SK-N-SH treated with all-trans-retinoic acid at 6 μM for 48 hours (cell line): ENCODE results near the gene MALRD1.

Experiments
- ATAC-seq: fragments of 200-7000 bp; cut with Tn5 transposase; 3 replicates; pipeline ENCODE4 v1.9.1; 2020; ENCODE audit warnings: mild to moderate bottlenecking, moderate library complexity
- ARNTL ChIP-seq: fragments of 450-650 bp; formaldehyde crosslinking; IDR thresholded peaks from 2 replicates; pipeline ENCODE4 v1.5.0; 2020; ENCODE audit warnings: low read depth, mild to moderate bottlenecking, moderate library complexity, borderline replicate concordance
- BACH2 ChIP-seq: fragments of 250-450 bp; sonication (Bioruptor Pico); IDR thresholded peaks from 2 replicates; pipeline ENCODE4 v1.9.0; 2021; ENCODE audit warnings: mild to moderate bottlenecking, borderline replicate concordance
- CSDC2 ChIP-seq: fragments of 250-450 bp; sonication (Bioruptor Pico); IDR thresholded peaks from 2 replicates; pipeline ENCODE4 v1.5.0; 2020; ENCODE audit warnings: mild to moderate bottlenecking, moderate library complexity
- ESRRG ChIP-seq: fragments of 250-450 bp; sonication (Bioruptor Pico); IDR thresholded peaks from 2 replicates; pipeline ENCODE4 v1.6.1; 2021; ENCODE audit warnings: mild to moderate bottlenecking
- GLIS3 ChIP-seq: fragments of 250-450 bp; sonication (Bioruptor Pico); IDR thresholded peaks from 2 replicates; pipeline ENCODE4 v1.5.0; 2020; ENCODE audit warnings: mild to moderate bottlenecking, moderate library complexity
- ISL1 ChIP-seq: fragments of 250-450 bp; sonication (Bioruptor Pico); IDR thresholded peaks from 2 replicates; pipeline ENCODE4 v2.1.2; 2022; ENCODE audit warnings: mild to moderate bottlenecking, moderate library complexity
- OSR1 ChIP-seq: fragments of 250-450 bp; sonication (Bioruptor Pico); IDR thresholded peaks from 2 replicates; pipeline ENCODE4 v1.8.0; 2022; ENCODE audit warnings: moderate library complexity, mild to moderate bottlenecking, inconsistent platforms
- PPARA ChIP-seq: fragments of 250-450 bp; sonication (Bioruptor Pico); IDR thresholded peaks from 2 replicates; pipeline ENCODE4 v1.5.0; 2020; ENCODE audit warnings: mild to moderate bottlenecking, borderline replicate concordance
- RARB ChIP-seq: fragments of 250-450 bp; sonication (Bioruptor Pico); IDR thresholded peaks from 2 replicates; pipeline ENCODE4 v1.8.0; 2021; ENCODE audit warnings: mild to moderate bottlenecking, moderate library complexity
- SNAI2 ChIP-seq: fragments of 250-450 bp; sonication (Bioruptor Pico); IDR thresholded peaks from 2 replicates; pipeline ENCODE4 v1.5.0; 2020; ENCODE audit warnings: mild to moderate bottlenecking, moderate library complexity
- TCF4 ChIP-seq: fragments of 250-450 bp; sonication (Bioruptor Pico); IDR thresholded peaks from 2 replicates; pipeline ENCODE4 v1.8.0; 2021; ENCODE audit warnings: mild to moderate bottlenecking, moderate library complexity, borderline replicate concordance
- TOX ChIP-seq: fragments of 250-450 bp; sonication (Bioruptor Pico); IDR thresholded peaks from 2 replicates; pipeline ENCODE4 v1.8.0; 2021; ENCODE audit warnings: mild to moderate bottlenecking, moderate library complexity, borderline replicate concordance
- ZC3H10 ChIP-seq: fragments of 250-450 bp; sonication (Bioruptor Pico); IDR thresholded peaks from 2 replicates; pipeline ENCODE4 v1.5.1; 2021; ENCODE audit warnings: mild to moderate bottlenecking, moderate library complexity
- ZFP3 ChIP-seq: fragments of 250-450 bp; sonication (Bioruptor Pico); IDR thresholded peaks from 2 replicates; pipeline ENCODE4 v1.5.0; 2020; ENCODE audit warnings: mild to moderate bottlenecking, moderate library complexity
- ZNF70 ChIP-seq: fragments of 450-650 bp; formaldehyde crosslinking; IDR thresholded peaks from 2 replicates; pipeline ENCODE4 v1.5.0; 2020; ENCODE audit warnings: mild to moderate bottlenecking, moderate library complexity
- ZNF8 ChIP-seq: fragments of 450-650 bp; formaldehyde crosslinking; IDR thresholded peaks from 2 replicates; pipeline ENCODE4 v1.5.0; 2020; ENCODE audit warnings: mild to moderate bottlenecking, moderate library complexity
- TF ChIP-seq, protein P1 (sequence below): fragments of 250-450 bp; sonication (Bioruptor Pico); IDR thresholded peaks from 2 replicates; pipeline ENCODE4 v1.5.1; 2021; ENCODE audit warnings: mild to moderate bottlenecking, moderate library complexity
- TF ChIP-seq, protein P2 (sequence below): fragments of 250-450 bp; sonication (Bioruptor Pico); IDR thresholded peaks from 2 replicates; pipeline ENCODE4 v1.5.1; 2020; ENCODE audit warnings: low read depth, mild to moderate bottlenecking, moderate library complexity
- TF ChIP-seq, protein P3 (sequence below): fragments of 250-450 bp; sonication (Bioruptor Pico); IDR thresholded peaks from 2 replicates; pipeline ENCODE4 v1.5.0; 2020; ENCODE audit warnings: mild to moderate bottlenecking, moderate library complexity
- TF ChIP-seq, protein P4 (sequence below): fragments of 250-450 bp; sonication (Bioruptor Pico); IDR thresholded peaks from 2 replicates; pipeline ENCODE4 v1.8.0; 2021; ENCODE audit warnings: low read depth, mild to moderate bottlenecking, moderate library complexity, borderline replicate concordance

Gene MALRD1

DNA sequence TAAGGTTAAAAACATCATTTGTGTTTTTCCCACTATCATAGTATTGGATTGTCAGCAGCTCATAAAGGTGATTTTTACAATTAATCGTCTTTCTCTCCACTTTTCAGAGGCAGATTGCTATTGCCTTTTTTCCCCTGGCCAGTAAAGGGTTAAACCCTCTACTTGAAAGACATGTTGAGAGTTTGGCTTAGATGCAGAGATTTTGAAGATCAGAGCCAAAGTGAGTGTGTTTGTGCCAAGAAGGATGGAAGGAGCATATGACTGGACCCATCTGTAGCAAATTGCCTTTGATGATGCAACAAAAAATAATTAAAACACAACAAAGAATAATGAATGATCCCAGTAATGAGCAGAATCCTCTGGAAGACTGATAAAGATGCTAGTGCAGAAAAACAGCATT is 373.1 kb downstream of the MALRD1 start (continued):
- no peak for TF ChIP-seq ARNTL (CRISPR knock-in tag)
- TF ChIP-seq, protein P1, sequence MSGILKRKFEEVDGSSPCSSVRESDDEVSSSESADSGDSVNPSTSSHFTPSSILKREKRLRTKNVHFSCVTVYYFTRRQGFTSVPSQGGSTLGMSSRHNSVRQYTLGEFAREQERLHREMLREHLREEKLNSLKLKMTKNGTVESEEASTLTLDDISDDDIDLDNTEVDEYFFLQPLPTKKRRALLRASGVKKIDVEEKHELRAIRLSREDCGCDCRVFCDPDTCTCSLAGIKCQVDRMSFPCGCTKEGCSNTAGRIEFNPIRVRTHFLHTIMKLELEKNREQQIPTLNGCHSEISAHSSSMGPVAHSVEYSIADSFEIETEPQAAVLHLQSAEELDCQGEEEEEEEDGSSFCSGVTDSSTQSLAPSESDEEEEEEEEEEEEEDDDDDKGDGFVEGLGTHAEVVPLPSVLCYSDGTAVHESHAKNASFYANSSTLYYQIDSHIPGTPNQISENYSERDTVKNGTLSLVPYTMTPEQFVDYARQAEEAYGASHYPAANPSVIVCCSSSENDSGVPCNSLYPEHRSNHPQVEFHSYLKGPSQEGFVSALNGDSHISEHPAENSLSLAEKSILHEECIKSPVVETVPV (CRISPR knock-in tag): no peak
- no peak for TF ChIP-seq ZNF70
- no peak for TF ChIP-seq ZC3H10 (CRISPR knock-in tag)

DNA sequence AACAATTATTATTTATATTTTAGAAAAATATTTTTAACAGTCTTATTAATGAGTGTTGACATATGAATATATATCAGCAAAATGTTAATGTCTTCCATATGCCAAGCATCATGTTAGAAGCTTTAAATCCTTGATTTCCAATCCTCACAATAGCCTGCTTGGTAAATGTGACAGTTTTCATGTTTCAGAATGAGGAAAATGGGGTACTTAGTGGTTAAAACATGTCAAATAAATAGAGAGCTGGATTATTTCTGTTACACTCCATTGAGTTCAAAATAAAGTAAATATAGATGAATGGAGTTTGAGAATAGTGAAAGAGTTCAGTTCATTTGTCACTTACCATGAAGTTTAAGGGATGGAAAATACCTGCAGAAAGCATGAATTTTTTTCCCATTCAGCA is 377.4 kb downstream of the MALRD1 start:
- no peak for ATAC-seq
- TF ChIP-seq TCF4 (CRISPR knock-in tag) (no peak), ZFP3 (CRISPR knock-in tag) (no peak), ZNF70 (no peak), ISL1 (no peak), CSDC2 (CRISPR knock-in tag) (no peak), SNAI2 (CRISPR knock-in tag) (no peak), ZNF8 (CRISPR knock-in tag) (no peak)
- TF ChIP-seq, protein P2, sequence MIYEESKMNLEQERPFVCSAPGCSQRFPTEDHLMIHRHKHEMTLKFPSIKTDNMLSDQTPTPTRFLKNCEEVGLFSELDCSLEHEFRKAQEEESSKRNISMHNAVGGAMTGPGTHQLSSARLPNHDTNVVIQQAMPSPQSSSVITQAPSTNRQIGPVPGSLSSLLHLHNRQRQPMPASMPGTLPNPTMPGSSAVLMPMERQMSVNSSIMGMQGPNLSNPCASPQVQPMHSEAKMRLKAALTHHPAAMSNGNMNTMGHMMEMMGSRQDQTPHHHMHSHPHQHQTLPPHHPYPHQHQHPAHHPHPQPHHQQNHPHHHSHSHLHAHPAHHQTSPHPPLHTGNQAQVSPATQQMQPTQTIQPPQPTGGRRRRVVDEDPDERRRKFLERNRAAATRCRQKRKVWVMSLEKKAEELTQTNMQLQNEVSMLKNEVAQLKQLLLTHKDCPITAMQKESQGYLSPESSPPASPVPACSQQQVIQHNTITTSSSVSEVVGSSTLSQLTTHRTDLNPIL (CRISPR knock-in tag): no peak
- TF ChIP-seq, protein P3, sequence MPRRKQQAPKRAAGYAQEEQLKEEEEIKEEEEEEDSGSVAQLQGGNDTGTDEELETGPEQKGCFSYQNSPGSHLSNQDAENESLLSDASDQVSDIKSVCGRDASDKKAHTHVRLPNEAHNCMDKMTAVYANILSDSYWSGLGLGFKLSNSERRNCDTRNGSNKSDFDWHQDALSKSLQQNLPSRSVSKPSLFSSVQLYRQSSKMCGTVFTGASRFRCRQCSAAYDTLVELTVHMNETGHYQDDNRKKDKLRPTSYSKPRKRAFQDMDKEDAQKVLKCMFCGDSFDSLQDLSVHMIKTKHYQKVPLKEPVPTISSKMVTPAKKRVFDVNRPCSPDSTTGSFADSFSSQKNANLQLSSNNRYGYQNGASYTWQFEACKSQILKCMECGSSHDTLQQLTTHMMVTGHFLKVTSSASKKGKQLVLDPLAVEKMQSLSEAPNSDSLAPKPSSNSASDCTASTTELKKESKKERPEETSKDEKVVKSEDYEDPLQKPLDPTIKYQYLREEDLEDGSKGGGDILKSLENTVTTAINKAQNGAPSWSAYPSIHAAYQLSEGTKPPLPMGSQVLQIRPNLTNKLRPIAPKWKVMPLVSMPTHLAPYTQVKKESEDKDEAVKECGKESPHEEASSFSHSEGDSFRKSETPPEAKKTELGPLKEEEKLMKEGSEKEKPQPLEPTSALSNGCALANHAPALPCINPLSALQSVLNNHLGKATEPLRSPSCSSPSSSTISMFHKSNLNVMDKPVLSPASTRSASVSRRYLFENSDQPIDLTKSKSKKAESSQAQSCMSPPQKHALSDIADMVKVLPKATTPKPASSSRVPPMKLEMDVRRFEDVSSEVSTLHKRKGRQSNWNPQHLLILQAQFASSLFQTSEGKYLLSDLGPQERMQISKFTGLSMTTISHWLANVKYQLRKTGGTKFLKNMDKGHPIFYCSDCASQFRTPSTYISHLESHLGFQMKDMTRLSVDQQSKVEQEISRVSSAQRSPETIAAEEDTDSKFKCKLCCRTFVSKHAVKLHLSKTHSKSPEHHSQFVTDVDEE (CRISPR knock-in tag): no peak
- TF ChIP-seq, all 23 proteins: peak for 0

DNA sequence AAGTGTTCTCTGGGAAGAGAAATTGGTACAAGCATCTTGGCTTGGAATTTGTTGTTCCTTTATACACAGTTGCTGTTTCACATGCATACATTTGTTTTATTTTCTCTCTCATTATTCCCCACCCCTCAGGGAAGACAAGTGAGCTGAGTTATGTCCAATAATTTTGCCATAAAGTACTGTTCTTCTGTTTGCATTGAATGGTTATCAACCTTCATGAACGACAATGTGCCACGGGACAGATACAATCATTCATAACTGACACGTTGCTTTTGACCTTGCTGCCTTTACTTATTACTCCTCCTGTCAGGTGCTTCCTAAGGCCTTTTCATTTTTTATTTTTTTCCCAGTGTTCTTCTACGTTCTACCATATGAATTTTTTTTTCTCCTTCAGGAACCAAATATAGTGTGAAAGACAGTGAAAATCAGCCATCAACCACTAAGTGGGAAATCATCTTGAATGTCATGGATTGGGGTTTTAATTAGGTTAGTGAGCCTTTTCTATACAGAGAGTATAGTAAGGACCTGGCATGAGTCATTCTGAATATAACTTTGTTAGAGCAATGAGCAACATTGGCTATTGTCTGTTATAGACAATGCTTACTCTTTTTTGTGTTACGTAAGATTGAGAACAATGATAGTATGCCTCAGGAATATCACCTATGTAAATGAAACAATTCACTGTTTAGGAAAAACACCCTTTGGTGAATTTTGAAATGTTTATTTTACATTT is 383.2 kb downstream of the MALRD1 start:
- no peak for ATAC-seq
- TF ChIP-seq ARNTL (CRISPR knock-in tag): no peak
- no peak for TF ChIP-seq OSR1 (CRISPR knock-in tag)
- no peak for TF ChIP-seq TCF4 (CRISPR knock-in tag)
- no peak for TF ChIP-seq ESRRG (CRISPR knock-in tag)
- no peak for TF ChIP-seq ZC3H10 (CRISPR knock-in tag)
- no peak for TF ChIP-seq PPARA (CRISPR knock-in tag)
- TF ChIP-seq RARB (CRISPR knock-in tag): no peak
- no peak for TF ChIP-seq ISL1
- TF ChIP-seq, protein P1 (CRISPR knock-in tag): no peak
- TF ChIP-seq TOX (CRISPR knock-in tag): no peak
- TF ChIP-seq ZNF70: no peak
- TF ChIP-seq GLIS3 (CRISPR knock-in tag): no peak
- TF ChIP-seq CSDC2 (CRISPR knock-in tag): no peak
- TF ChIP-seq, protein P4, sequence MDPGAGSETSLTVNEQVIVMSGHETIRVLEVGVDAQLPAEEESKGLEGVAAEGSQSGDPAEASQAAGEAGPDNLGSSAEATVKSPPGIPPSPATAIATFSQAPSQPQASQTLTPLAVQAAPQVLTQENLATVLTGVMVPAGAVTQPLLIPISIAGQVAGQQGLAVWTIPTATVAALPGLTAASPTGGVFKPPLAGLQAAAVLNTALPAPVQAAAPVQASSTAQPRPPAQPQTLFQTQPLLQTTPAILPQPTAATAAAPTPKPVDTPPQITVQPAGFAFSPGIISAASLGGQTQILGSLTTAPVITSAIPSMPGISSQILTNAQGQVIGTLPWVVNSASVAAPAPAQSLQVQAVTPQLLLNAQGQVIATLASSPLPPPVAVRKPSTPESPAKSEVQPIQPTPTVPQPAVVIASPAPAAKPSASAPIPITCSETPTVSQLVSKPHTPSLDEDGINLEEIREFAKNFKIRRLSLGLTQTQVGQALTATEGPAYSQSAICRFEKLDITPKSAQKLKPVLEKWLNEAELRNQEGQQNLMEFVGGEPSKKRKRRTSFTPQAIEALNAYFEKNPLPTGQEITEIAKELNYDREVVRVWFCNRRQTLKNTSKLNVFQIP (CRISPR knock-in tag): no peak

DNA sequence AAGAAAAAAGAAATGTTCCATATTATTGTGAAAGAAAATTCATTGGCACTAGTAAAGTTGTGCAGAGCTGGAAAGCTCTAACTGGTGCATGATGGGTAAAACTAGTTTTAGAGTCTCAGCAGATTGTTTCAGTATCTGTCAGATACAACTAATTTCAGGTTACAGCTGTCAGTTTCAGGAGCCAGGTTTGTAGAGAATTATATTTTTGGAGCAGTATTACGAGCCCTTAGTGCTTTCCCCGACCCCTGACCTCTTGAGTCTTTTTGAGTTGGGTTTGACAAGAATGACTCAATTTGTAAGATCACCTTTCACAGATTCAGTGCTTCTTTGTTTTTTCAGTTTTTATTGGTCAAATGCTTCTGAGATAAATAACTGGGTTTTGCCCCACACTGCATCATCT is 401.3 kb downstream of the MALRD1 start:
- ATAC-seq: no peak
- TF ChIP-seq PPARA (CRISPR knock-in tag) (no peak), BACH2 (no peak), ARNTL (CRISPR knock-in tag) (no peak), GLIS3 (CRISPR knock-in tag) (no peak), SNAI2 (CRISPR knock-in tag) (no peak), OSR1 (CRISPR knock-in tag) (no peak)
- TF ChIP-seq, protein P3 (CRISPR knock-in tag): no peak
